WTC11 (cell line): ENCODE results near the gene FHIT. TPM values are rescaled to one million over a fixed set of nuclear protein-coding genes. Genes with fewer than 3 reads are reported as not detected.

Experiments used
- ATAC-seq: fragments of 200-7000 bp; cut with Tn5 transposase; 2 replicates; pipeline ENCODE4 v1.10.0; 2021; ENCODE audit warnings: mild to moderate bottlenecking, moderate library complexity
- CTCF ChIA-PET: fragments of 300-600 bp; sonication (Branson Sonifier 250); formaldehyde crosslinking; loops from one replicate; lab custom pipeline; 2021; ENCODE audit warnings: antibody characterized with exemption; lab: Charles Lee
- POLR2A ChIA-PET: fragments of 350-600 bp; sonication (Branson Sonifier 250); formaldehyde crosslinking; loops from one replicate; lab custom pipeline; 2021; ENCODE audit warnings: antibody characterized with exemption; lab: Charles Lee
- DNase-seq: peaks from one replicate; pipeline ENCODE4 v3.0.0; 2021; ENCODE audit warnings: low spot score
- H3K27ac Mint-ChIP-seq: 2 replicates; pipeline ENCODE4 v1.8.0; 2021; ENCODE audit warnings: mixed read lengths
- H3K27me3 Mint-ChIP-seq: 2 replicates; pipeline ENCODE4 v1.8.0; 2021; ENCODE audit warnings: low read depth, mild to moderate bottlenecking, moderate library complexity, mixed read lengths
- H3K36me3 Mint-ChIP-seq: 2 replicates; pipeline ENCODE4 v1.8.0; 2021; ENCODE audit warnings: mixed read lengths
- H3K4me1 Mint-ChIP-seq: 2 replicates; pipeline ENCODE4 v1.8.0; 2022; ENCODE audit warnings: mixed read lengths
- H3K4me3 Mint-ChIP-seq: 2 replicates; pipeline ENCODE4 v1.8.0; 2021; ENCODE audit warnings: mild to moderate bottlenecking, moderate library complexity, mixed read lengths
- H3K9me3 Mint-ChIP-seq: 2 replicates; pipeline ENCODE4 v1.8.0; 2021; ENCODE audit warnings: mixed read lengths
- E2F5 ChIP-seq: sonication (generic); formaldehyde crosslinking; IDR thresholded peaks from 2 replicates; pipeline ENCODE4 v1.8.1; 2022; ENCODE audit warnings: mild to moderate bottlenecking, moderate library complexity, missing genetic modification reagents
- ERG ChIP-seq: fragments of 250-450 bp; sonication (Bioruptor Pico); IDR thresholded peaks from 2 replicates; pipeline ENCODE4 v1.8.0; 2021; ENCODE audit warnings: mild to moderate bottlenecking
- ESRRA ChIP-seq: sonication (generic); formaldehyde crosslinking; IDR thresholded peaks from 2 replicates; pipeline ENCODE4 v1.8.1; 2022; ENCODE audit warnings: mild to moderate bottlenecking, missing genetic modification reagents, borderline replicate concordance
- ETV6 ChIP-seq: sonication (generic); formaldehyde crosslinking; IDR thresholded peaks from 2 replicates; pipeline ENCODE4 v1.8.1; 2022; ENCODE audit warnings: mild to moderate bottlenecking, missing genetic modification reagents
- FOXP1 ChIP-seq: sonication (generic); formaldehyde crosslinking; IDR thresholded peaks from 2 replicates; pipeline ENCODE4 v1.8.0; 2022; ENCODE audit warnings: missing genetic modification reagents, mild to moderate bottlenecking, moderate library complexity, borderline replicate concordance
- HMGA2 ChIP-seq: fragments of 250-450 bp; sonication (Bioruptor Pico); IDR thresholded peaks from 2 replicates; pipeline ENCODE4 v1.4.0; 2021; ENCODE audit warnings: mild to moderate bottlenecking, moderate library complexity
- MXD4 ChIP-seq: fragments of 250-450 bp; sonication (Bioruptor Pico); IDR thresholded peaks from 2 replicates; pipeline ENCODE4 v1.8.0; 2021; ENCODE audit warnings: mild to moderate bottlenecking, moderate library complexity, borderline replicate concordance
- NR1H2 ChIP-seq: sonication (generic); formaldehyde crosslinking; IDR thresholded peaks from 2 replicates; pipeline ENCODE4 v1.9.0; 2021; ENCODE audit warnings: mild to moderate bottlenecking, moderate library complexity, missing genetic modification reagents
- NR2C2 ChIP-seq: sonication (generic); formaldehyde crosslinking; IDR thresholded peaks from 2 replicates; pipeline ENCODE4 v1.8.0; 2022; ENCODE audit warnings: mild to moderate bottlenecking, missing genetic modification reagents
- NR3C1 ChIP-seq: sonication (generic); formaldehyde crosslinking; conservative IDR thresholded peaks from 2 replicates; pipeline ENCODE4 v1.8.1; 2023; ENCODE audit warnings: low read depth, mild to moderate bottlenecking, missing genetic modification reagents
- SOX15 ChIP-seq: fragments of 250-450 bp; sonication (Bioruptor Pico); IDR thresholded peaks from 2 replicates; pipeline ENCODE4 v1.9.0; 2021; ENCODE audit warnings: mild to moderate bottlenecking
- SP1 ChIP-seq: sonication (generic); formaldehyde crosslinking; conservative IDR thresholded peaks from 2 replicates; pipeline ENCODE4 v1.8.1; 2022; ENCODE audit warnings: missing genetic modification reagents
- STAT6 ChIP-seq: sonication (generic); formaldehyde crosslinking; conservative IDR thresholded peaks from 2 replicates; pipeline ENCODE4 v1.8.1; 2023; ENCODE audit warnings: mild to moderate bottlenecking, low read depth, missing genetic modification reagents, moderate library complexity
- TEAD1 ChIP-seq: sonication (generic); formaldehyde crosslinking; IDR thresholded peaks from 2 replicates; pipeline ENCODE4 v1.8.0; 2022; ENCODE audit warnings: mild to moderate bottlenecking, missing genetic modification reagents
- ZBTB21 ChIP-seq: sonication (generic); formaldehyde crosslinking; IDR thresholded peaks from 2 replicates; pipeline ENCODE4 v1.8.1; 2023; ENCODE audit warnings: mild to moderate bottlenecking, missing genetic modification reagents, borderline replicate concordance
- ZNF281 ChIP-seq: sonication (generic); formaldehyde crosslinking; IDR thresholded peaks from 2 replicates; pipeline ENCODE4 v1.8.0; 2023; ENCODE audit warnings: mild to moderate bottlenecking, missing genetic modification reagents
- ZNF317 ChIP-seq: sonication (generic); formaldehyde crosslinking; IDR thresholded peaks from 2 replicates; pipeline ENCODE4 v1.8.1; 2023; ENCODE audit warnings: low read depth, mild to moderate bottlenecking, moderate library complexity, missing genetic modification reagents, borderline replicate concordance
- ZNF425 ChIP-seq: fragments of 250-450 bp; sonication (Bioruptor Pico); conservative IDR thresholded peaks from 2 replicates; pipeline ENCODE4 v1.9.0; 2021; ENCODE audit warnings: mild to moderate bottlenecking
- ZNF532 ChIP-seq: fragments of 250-450 bp; sonication (Bioruptor Pico); IDR thresholded peaks from 2 replicates; pipeline ENCODE4 v1.9.0; 2021; ENCODE audit warnings: mild to moderate bottlenecking, borderline replicate concordance
- total RNA-seq: library from RNA; stranded (reverse); gene quantifications from 3 replicates; pipeline ENCODE4 v1.2.3, GENCODE V29; 2021

Gene FHIT
- total RNA-seq, 1 experiment from 2014 or later = 2.6 TPM

GRCh38 chr3:61055447-61055846 is 195.8 kb downstream of the FHIT start:
- Mint-ChIP-seq H3K36me3 (no peaks in the 10 kb centered on the region), H3K4me1 (peaks cover 20% of the 10 kb centered on the region), H3K27ac (no peak overlapping the region), H3K4me3 (no peak overlapping the region), H3K9me3 (peaks cover 3% of the 10 kb centered on the region; the same call in 1 of the 2 replicates), H3K27me3 (peaks cover 3% of the 10 kb centered on the region)
- DNase-seq = no peak
- ChIA-PET POLR2A (no interaction called here), CTCF (no interaction called here)
- TF ChIP-seq ZNF317 (CRISPR knock-in tag) (no peak), STAT6 (CRISPR knock-in tag) (no peak), FOXP1 (CRISPR knock-in tag) (no peak), NR2C2 (CRISPR knock-in tag) (no peak), SP1 (no peak), E2F5 (CRISPR knock-in tag) (no peak), NR1H2 (CRISPR knock-in tag) (no peak), ERG (CRISPR knock-in tag) (no peak), ZNF281 (no peak), ZBTB21 (CRISPR knock-in tag) (no peak), NR3C1 (CRISPR knock-in tag) (no peak), HMGA2 (no peak), ESRRA (no peak), ETV6 (CRISPR knock-in tag) (no peak), ZNF425 (CRISPR knock-in tag) (no peak), SOX15 (CRISPR knock-in tag) (no peak), TEAD1 (CRISPR knock-in tag) (no peak), MXD4 (CRISPR knock-in tag) (no peak), ZNF532 (CRISPR knock-in tag) (no peak)
- no peak for ATAC-seq
